Coronary artery (tissue), 2 donors: Measurements from ENCODE around the gene DUSP18.

ENCODE experiments used
- DNase-seq: peaks from one replicate; pipeline ENCODE4 v3.0.0-alpha.2; 2017; ENCODE audit warnings: low spot score
- H3K27ac ChIP-seq, 2 donors: fragments of 200-600 bp; sonication (generic); one replicate each; pipeline ENCODE4 v1.5.1; 2016 to 2019
- H3K4me3 ChIP-seq: fragments of 200-600 bp; sonication (generic); 2 replicates; pipeline ENCODE4 v1.5.1; 2016; ENCODE audit warnings: mild to moderate bottlenecking, moderate library complexity
- TF ChIP-seq, protein P1 (sequence below): fragments of 200-600 bp; sonication (generic); IDR thresholded peaks from one replicate; pipeline ENCODE4 v1.5.1; 2019; ENCODE audit warnings: antibody characterized with exemption

The DUSP18 gene

GRCh38 chr22:30675436-30675835 lies 7.8 kb upstream of the DUSP18 start:
- no peak for DNase-seq
- no peak overlapping the region for H3K27ac ChIP-seq
- TF ChIP-seq, protein P1, sequence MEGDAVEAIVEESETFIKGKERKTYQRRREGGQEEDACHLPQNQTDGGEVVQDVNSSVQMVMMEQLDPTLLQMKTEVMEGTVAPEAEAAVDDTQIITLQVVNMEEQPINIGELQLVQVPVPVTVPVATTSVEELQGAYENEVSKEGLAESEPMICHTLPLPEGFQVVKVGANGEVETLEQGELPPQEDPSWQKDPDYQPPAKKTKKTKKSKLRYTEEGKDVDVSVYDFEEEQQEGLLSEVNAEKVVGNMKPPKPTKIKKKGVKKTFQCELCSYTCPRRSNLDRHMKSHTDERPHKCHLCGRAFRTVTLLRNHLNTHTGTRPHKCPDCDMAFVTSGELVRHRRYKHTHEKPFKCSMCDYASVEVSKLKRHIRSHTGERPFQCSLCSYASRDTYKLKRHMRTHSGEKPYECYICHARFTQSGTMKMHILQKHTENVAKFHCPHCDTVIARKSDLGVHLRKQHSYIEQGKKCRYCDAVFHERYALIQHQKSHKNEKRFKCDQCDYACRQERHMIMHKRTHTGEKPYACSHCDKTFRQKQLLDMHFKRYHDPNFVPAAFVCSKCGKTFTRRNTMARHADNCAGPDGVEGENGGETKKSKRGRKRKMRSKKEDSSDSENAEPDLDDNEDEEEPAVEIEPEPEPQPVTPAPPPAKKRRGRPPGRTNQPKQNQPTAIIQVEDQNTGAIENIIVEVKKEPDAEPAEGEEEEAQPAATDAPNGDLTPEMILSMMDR: no peak
- H3K4me3 ChIP-seq: no peak overlapping the region

- DNase-seq: no peak
- TF ChIP-seq, protein P1: no peak
- H3K4me3 ChIP-seq: no peak overlapping the region
- H3K27ac ChIP-seq: no peak overlapping the region
These were observed 6.8 kb upstream of the DUSP18 start for GRCh38 chr22:30674482-30674881.

DNA sequence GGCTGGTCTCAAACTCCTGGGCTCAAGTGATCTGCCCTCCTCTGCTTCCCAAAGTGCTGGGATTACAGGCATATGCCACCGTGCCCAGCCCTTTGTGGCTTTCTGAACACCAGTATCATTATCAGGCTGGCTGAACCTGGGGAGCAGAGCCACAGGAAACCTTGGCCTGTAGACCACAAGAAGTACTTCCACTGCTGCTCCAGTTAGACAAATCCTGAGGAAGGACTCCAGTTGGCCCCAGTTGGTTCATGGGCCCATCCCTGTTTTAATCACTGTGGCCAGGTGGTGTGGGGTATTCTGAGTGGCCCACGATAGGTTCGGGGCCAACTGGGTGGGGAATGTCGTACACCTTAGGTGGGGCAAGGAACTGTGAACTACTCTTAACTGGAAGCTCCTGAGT lies 5.5 kb upstream of the DUSP18 start:
- Histone ChIP-seq H3K27ac (no peak overlapping the region), H3K4me3 (no peak overlapping the region)
- TF ChIP-seq, protein P1: no peak
- no peak for DNase-seq

- Histone ChIP-seq H3K27ac (no peak overlapping the region), H3K4me3 (no peak overlapping the region)
- no peak for DNase-seq
- TF ChIP-seq, protein P1: no peak
These were observed 3.4 kb upstream of the DUSP18 start for GRCh38 chr22:30671071-30671470.

GRCh38 chr22:30668386-30668710 lies 673 bp upstream of the DUSP18 start:
- Histone ChIP-seq H3K27ac (peak overlapping the region in 1 of 2 donors; percentile 76), H3K4me3 (peak overlapping the region; percentile 92)
- no peak for DNase-seq
- TF ChIP-seq, protein P1: no peak

DNA sequence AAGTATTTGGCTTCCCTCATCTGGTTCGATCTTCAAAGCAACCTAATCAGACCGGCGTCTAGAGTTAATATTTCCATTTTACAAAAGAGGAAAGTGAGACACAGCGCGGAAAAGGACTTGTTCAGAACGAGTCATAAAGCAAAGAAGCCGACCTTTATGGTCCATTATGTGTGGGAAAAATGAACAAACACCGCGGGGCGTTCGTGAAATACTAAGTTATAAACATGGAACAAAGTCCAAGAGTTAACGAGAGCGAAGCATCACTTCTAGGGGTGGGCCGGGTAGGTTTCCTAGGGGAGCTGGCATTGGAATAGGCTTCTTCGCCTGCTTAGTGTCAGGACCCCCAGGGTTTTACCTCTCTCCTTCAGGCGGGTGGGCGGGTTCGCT lies 575 bp downstream of the DUSP18 start:
- DNase-seq: no peak
- TF ChIP-seq, protein P1: no peak
- Histone ChIP-seq H3K4me3 (peak overlapping the region; percentile 92), H3K27ac (peak overlapping the region; percentile 25 to 76)

GRCh38 chr22:30665786-30666185 lies 1.9 kb downstream of the DUSP18 start:
- H3K4me3 ChIP-seq: no peak overlapping the region
- H3K27ac ChIP-seq: no peak overlapping the region
- TF ChIP-seq, protein P1: no peak
- no peak for DNase-seq
